HG03097 (cell line): ENCODE data around the gene LACRT.

ENCODE experiments used
- ATAC-seq: cut with Tn5 transposase; IDR thresholded peaks from one replicate; pipeline ENCODE4 v1.9.1; 2021; ENCODE audit not compliant: unreplicated experiment, low FRiP score

The LACRT gene

GRCh38 chr12:54603173-54603814 is 31.4 kb downstream of the LACRT start:
- ATAC-seq, result peak; percentile 80

GRCh38 chr12:54602661-54603060 is 32.0 kb downstream of the LACRT start:
- no peak for ATAC-seq

- no peak for ATAC-seq
Measured at GRCh38 chr12:54601841-54602240, 32.9 kb downstream of the LACRT start.

GRCh38 chr12:54598970-54599369 is 35.7 kb downstream of the LACRT start:
- no peak for ATAC-seq

GRCh38 chr12:54596526-54596946 is 38.2 kb downstream of the LACRT start:
- ATAC-seq, result no peak

- ATAC-seq, result no peak
Measured at GRCh38 chr12:54595471-54595870, 39.2 kb downstream of the LACRT start.

- ATAC-seq, result no peak
Measured at GRCh38 chr12:54593725-54594124, 41.0 kb downstream of the LACRT start.

GRCh38 chr12:54593135-54593534 is 41.6 kb downstream of the LACRT start:
- ATAC-seq, result no peak

- no peak for ATAC-seq
Measured at GRCh38 chr12:54592316-54592715, 42.4 kb downstream of the LACRT start.

GRCh38 chr12:54590978-54591591 is 43.6 kb downstream of the LACRT start:
- no peak for ATAC-seq

GRCh38 chr12:54589964-54590363 is 44.7 kb downstream of the LACRT start:
- no peak for ATAC-seq

GRCh38 chr12:54588890-54589267 is 45.8 kb downstream of the LACRT start:
- no peak for ATAC-seq

- no peak for ATAC-seq
Measured at GRCh38 chr12:54588110-54588889, 46.4 kb downstream of the LACRT start, which contains the start of gene PPP1R1A. Gene PPP1R1A (minus strand): TSS chr12:54588659. CDS start chr12:54588488, 171 bp downstream.

- ATAC-seq, result no peak
Measured at GRCh38 chr12:54587315-54587873, 47.3 kb downstream of the LACRT start.

- ATAC-seq, result no peak
Measured at GRCh38 chr12:54586620-54587019, 48.1 kb downstream of the LACRT start.

- no peak for ATAC-seq
Measured at GRCh38 chr12:54585243-54585642, 49.5 kb downstream of the LACRT start.

- ATAC-seq, result no peak
Measured at GRCh38 chr12:54584128-54584527, 50.6 kb downstream of the LACRT start.

GRCh38 chr12:54583726-54584125 is 51.0 kb downstream of the LACRT start:
- ATAC-seq, result no peak

- no peak for ATAC-seq
Measured at GRCh38 chr12:54581412-54581811, 53.3 kb downstream of the LACRT start.
